Activated naive CD8-positive, alpha-beta T cell treated with anti-CD3 and anti-CD28 coated beads, Interleukin-2, amount 50 U/mL, for 24 hours (primary cell): ENCODE measurements around the gene SLC7A1.

Source experiments
- ATAC-seq: fragments of 150-1000 bp; cut with Tn5 transposase; one replicate; pipeline ENCODE4 v1.10.0; 2021
- DNase-seq: peaks from one replicate; pipeline ENCODE4 v3.0.0; 2021
- H3K27ac Mint-ChIP-seq: one replicate; pipeline ENCODE4 v1.8.0; 2021; ENCODE audit warnings: mild to moderate bottlenecking, mixed read lengths
- H3K27me3 Mint-ChIP-seq: one replicate; pipeline ENCODE4 v1.8.0; 2021; ENCODE audit warnings: mixed read lengths
- H3K36me3 Mint-ChIP-seq: one replicate; pipeline ENCODE4 v1.8.0; 2021; ENCODE audit warnings: low read depth, mixed read lengths
- H3K4me1 Mint-ChIP-seq: one replicate; pipeline ENCODE4 v1.8.0; 2021; ENCODE audit warnings: mixed read lengths
- H3K4me3 Mint-ChIP-seq: one replicate; pipeline ENCODE4 v1.8.0; 2021; ENCODE audit warnings: mild to moderate bottlenecking, moderate library complexity, mixed read lengths
- H3K9me3 Mint-ChIP-seq: one replicate; pipeline ENCODE4 v1.8.0; 2021; ENCODE audit warnings: mixed read lengths

Gene SLC7A1

DNA sequence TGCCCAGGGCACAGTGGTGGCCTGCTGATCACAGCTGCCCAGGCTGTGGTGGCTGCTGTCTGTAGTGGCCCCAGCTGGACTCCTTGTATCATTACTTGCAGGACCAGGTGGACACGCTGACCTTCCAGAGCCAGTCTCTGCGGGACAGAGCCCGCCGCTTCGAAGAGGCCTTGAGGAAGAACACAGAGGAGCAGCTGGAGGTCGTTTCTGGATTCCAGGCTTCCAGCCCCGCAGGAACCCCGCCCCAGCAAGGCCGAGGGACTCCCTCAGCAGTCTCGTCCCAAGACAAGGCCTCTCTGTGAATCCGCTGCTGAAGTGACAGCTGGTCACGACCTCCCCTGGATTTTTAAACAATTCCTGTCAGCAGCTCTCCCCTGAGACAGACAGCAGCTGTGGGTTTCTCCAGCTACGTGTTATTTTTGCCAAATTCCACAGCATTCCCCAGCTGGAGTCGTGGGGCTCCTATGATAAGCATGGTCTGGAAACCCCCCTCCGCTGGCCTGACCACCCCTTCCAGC is 98.3 kb downstream of the SLC7A1 start:
- DNase-seq, result no peak
- Mint-ChIP-seq H3K27me3 (peaks cover 25% of the 10 kb centered on the region), H3K36me3 (no peaks in the 10 kb centered on the region), H3K4me1 (peaks cover 11% of the 10 kb centered on the region), H3K4me3 (no peak overlapping the region), H3K9me3 (no peaks in the 10 kb centered on the region), H3K27ac (no peak overlapping the region)
- no peak for ATAC-seq

DNA sequence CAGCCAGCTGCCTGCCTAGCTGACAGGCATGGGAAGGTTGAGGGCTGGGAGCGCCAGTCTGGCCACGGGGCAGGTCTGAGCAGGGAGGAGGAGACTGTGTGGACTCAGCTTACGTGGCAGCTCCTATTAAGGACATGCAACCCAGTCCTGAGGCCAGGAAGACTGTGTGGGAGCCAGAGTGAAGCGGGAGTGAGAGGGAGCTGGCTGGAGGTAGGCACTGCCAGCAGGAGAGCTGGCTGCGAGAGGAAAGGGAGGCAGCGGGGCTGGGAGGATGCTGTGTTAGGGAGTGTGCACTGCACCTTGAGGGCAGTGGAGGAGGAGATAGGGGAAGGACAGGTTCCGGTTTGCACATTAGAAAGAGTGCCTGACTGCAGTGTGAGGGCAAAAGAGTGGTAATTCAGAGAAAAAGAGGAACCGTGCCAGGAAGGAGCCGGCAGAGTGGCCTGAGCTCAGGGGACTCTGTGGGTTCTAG is 99.2 kb downstream of the SLC7A1 start:
- H3K27ac Mint-ChIP-seq, result peak overlapping the region; percentile 65
- DNase-seq (no peak), ATAC-seq (peak; percentile 16)
- peaks cover 21% of the 10 kb centered on the region for H3K27me3 Mint-ChIP-seq
- H3K4me1 Mint-ChIP-seq, result peaks cover 11% of the 10 kb centered on the region
- no peaks in the 10 kb centered on the region for H3K36me3 Mint-ChIP-seq
- H3K9me3 Mint-ChIP-seq, result no peaks in the 10 kb centered on the region
- H3K4me3 Mint-ChIP-seq, result no peak overlapping the region

DNA sequence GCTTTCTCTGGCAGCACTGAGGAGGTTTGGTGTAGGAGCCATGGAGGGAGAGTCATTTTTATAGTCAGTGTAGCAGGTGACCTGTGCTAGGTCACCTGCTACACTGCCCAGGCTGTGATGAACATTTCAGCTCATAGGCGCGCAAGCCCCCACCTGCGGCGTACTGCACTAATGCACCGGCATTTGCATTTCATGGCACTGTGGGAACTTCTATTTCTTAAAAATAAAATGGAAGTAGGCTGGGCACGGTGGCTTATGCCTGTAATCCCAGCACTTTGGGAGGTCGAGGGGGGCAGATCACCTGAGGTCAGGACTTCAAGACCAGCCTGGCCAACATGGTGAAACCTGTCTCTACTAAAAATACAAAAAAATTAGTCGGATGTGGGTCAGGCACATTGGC is 101.0 kb downstream of the SLC7A1 start:
- Mint-ChIP-seq H3K9me3 (no peaks in the 10 kb centered on the region), H3K27me3 (peaks cover 20% of the 10 kb centered on the region), H3K4me3 (no peak overlapping the region), H3K36me3 (no peaks in the 10 kb centered on the region), H3K27ac (no peak overlapping the region), H3K4me1 (peaks cover 11% of the 10 kb centered on the region)
- DNase-seq, result no peak
- no peak for ATAC-seq

- Mint-ChIP-seq H3K36me3 (no peaks in the 10 kb centered on the region), H3K27ac (no peak overlapping the region), H3K4me3 (no peak overlapping the region), H3K9me3 (no peaks in the 10 kb centered on the region), H3K27me3 (peaks cover 18% of the 10 kb centered on the region), H3K4me1 (peaks cover 11% of the 10 kb centered on the region)
- DNase-seq (no peak), ATAC-seq (no peak)
These were observed 101.7 kb downstream of the SLC7A1 start for GRCh38 chr13:29493796-29494195.

DNA sequence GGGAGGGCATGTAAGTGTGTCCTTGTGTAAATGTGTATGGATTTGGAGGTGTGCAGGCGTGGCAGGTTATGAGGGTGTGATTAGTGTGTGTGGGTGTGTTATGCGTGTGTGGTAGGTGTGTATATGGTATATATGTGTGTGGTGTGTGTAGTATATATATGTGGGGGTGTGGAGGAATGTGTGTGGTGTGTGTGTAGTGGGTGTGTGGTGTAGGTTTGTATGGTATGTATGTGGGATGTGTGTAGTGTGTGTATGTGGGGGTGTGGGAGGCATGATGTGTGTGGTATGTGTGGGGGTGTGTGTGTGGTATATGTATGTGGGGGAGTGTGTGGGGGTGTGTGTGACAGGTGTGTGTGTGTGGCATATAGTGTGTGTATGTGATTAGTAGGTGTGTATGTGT is 104.2 kb downstream of the SLC7A1 start:
- no peak overlapping the region for H3K4me3 Mint-ChIP-seq
- DNase-seq, result no peak
- peaks cover 21% of the 10 kb centered on the region for H3K27me3 Mint-ChIP-seq
- no peak overlapping the region for H3K27ac Mint-ChIP-seq
- H3K4me1 Mint-ChIP-seq, result peaks cover 3% of the 10 kb centered on the region
- ATAC-seq, result no peak
- no peaks in the 10 kb centered on the region for H3K9me3 Mint-ChIP-seq
- H3K36me3 Mint-ChIP-seq, result no peaks in the 10 kb centered on the region

GRCh38 chr13:29490561-29490885 is 105.0 kb downstream of the SLC7A1 start:
- Mint-ChIP-seq H3K27me3 (peaks cover 19% of the 10 kb centered on the region), H3K36me3 (no peaks in the 10 kb centered on the region), H3K27ac (no peak overlapping the region), H3K4me3 (no peak overlapping the region), H3K4me1 (peaks cover 3% of the 10 kb centered on the region), H3K9me3 (no peaks in the 10 kb centered on the region)
- DNase-seq (no peak), ATAC-seq (no peak)

GRCh38 chr13:29489650-29490560 is 105.6 kb downstream of the SLC7A1 start:
- peaks cover 3% of the 10 kb centered on the region for H3K4me1 Mint-ChIP-seq
- no peaks in the 10 kb centered on the region for H3K9me3 Mint-ChIP-seq
- H3K27ac Mint-ChIP-seq, result no peak overlapping the region

GRCh38 chr13:29487466-29488454 is 107.7 kb downstream of the SLC7A1 start:
- no peak overlapping the region for H3K4me3 Mint-ChIP-seq
- DNase-seq (no peak), ATAC-seq (no peak)
- peaks cover 13% of the 10 kb centered on the region for H3K27me3 Mint-ChIP-seq
- peaks cover 1% of the 10 kb centered on the region for H3K4me1 Mint-ChIP-seq
- no peaks in the 10 kb centered on the region for H3K36me3 Mint-ChIP-seq
- no peak overlapping the region for H3K27ac Mint-ChIP-seq
- no peaks in the 10 kb centered on the region for H3K9me3 Mint-ChIP-seq

More at GRCh38 chr13:29489650-29490560, 105.6 kb downstream of the SLC7A1 start:
- Mint-ChIP-seq H3K4me3 (no peak overlapping the region), H3K36me3 (no peaks in the 10 kb centered on the region), H3K27me3 (peaks cover 16% of the 10 kb centered on the region)
- DNase-seq (no peak), ATAC-seq (no peak)

DNA sequence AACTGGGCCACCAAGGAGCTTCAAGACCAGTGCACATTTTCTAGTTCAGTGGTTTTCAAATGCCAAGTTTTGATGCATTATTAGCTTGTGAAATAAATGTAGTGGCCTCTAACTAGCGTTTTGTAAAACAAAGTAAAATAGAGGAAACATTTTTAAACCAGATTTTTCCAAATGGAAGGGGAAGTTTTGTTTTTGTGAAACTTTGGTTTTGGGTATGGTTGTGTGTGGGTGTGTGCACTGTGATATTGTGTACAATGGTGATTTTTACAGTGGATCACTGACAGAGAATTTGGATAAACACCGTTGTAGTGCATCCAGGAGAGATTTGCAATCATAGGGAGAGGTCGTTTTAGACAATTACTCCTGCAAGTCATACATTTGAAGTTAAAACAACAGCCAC is 108.9 kb downstream of the SLC7A1 start:
- no peak for ATAC-seq
- no peaks in the 10 kb centered on the region for H3K9me3 Mint-ChIP-seq
- H3K4me3 Mint-ChIP-seq, result no peak overlapping the region
- H3K4me1 Mint-ChIP-seq, result peaks cover 1% of the 10 kb centered on the region
- H3K27ac Mint-ChIP-seq, result no peak overlapping the region
- peaks cover 13% of the 10 kb centered on the region for H3K27me3 Mint-ChIP-seq
- no peak for DNase-seq
- no peaks in the 10 kb centered on the region for H3K36me3 Mint-ChIP-seq

GRCh38 chr13:29484796-29485195 is 110.7 kb downstream of the SLC7A1 start:
- Mint-ChIP-seq H3K36me3 (no peaks in the 10 kb centered on the region), H3K9me3 (no peaks in the 10 kb centered on the region), H3K27ac (no peak overlapping the region), H3K4me1 (peaks cover 1% of the 10 kb centered on the region), H3K27me3 (peaks cover 13% of the 10 kb centered on the region), H3K4me3 (no peak overlapping the region)
- no peak for ATAC-seq
- no peak for DNase-seq

DNA sequence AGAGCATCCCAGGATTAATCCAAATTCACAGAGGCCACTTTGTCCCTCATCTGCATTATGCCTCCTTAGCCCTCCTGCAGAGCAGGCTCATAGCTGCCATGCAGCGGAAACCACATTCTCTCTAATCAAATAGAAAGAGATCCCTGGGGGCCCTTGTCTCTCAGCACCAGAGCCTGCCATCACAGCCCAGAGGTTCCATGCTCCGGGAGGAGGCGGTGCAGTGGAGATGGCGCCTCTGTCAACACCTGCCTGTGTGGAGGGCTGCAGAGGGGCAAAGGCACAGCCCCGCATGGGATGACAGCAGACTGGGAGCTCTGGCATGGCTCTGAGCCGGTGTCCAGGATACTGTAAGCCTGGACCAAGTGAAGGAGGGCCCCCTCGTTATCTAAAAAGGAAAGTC is 111.3 kb downstream of the SLC7A1 start:
- H3K4me1 Mint-ChIP-seq, result peaks cover 1% of the 10 kb centered on the region
- H3K27me3 Mint-ChIP-seq, result peaks cover 13% of the 10 kb centered on the region
- no peaks in the 10 kb centered on the region for H3K36me3 Mint-ChIP-seq
- ATAC-seq (no peak), DNase-seq (no peak)
- no peaks in the 10 kb centered on the region for H3K9me3 Mint-ChIP-seq
- H3K4me3 Mint-ChIP-seq, result no peak overlapping the region
- H3K27ac Mint-ChIP-seq, result no peak overlapping the region

DNA sequence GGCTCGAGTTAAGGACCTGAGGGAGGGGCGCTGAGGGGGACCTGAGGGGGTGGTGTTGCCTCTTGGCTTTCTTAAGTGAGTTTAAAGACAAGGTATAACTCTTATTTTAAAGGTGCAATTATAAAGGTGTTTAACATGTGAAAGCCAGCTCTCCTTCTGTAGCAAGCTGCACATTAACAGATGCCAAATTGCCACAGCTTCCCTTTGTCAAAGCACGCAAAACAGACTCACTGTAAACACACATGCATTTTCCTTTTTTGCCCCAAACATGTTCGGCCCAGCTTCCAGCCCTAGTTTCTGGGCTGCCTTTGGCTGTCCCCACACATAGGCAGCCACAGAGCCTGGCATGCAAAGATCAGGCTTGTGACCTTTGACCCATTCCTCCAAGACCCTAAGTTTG is 111.9 kb downstream of the SLC7A1 start:
- Mint-ChIP-seq H3K27ac (no peak overlapping the region), H3K27me3 (peaks cover 14% of the 10 kb centered on the region), H3K9me3 (no peaks in the 10 kb centered on the region), H3K4me3 (no peak overlapping the region), H3K4me1 (peaks cover 1% of the 10 kb centered on the region), H3K36me3 (no peaks in the 10 kb centered on the region)
- no peak for ATAC-seq
- DNase-seq, result no peak

DNA sequence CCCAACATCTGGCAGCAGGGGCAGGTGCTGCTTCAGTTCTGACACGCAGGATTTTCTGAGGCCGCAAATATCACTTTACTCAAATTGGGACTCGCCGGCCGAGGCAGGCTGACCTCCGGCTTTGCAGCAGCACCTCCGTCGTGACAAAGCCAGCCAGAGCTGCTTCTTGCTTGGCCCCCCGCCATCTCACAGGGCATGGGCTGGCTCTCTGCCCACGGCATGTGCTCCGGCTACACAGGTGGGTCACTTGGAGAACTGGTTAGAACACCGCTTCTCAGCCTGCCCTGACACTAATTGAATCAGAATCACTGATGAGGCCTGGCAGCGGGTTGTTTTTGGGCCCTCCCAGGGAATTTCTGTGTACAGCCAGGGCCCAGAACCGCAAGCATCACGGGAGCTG is 112.3 kb downstream of the SLC7A1 start:
- Mint-ChIP-seq H3K9me3 (no peaks in the 10 kb centered on the region), H3K4me1 (peaks cover 1% of the 10 kb centered on the region), H3K27ac (no peak overlapping the region), H3K4me3 (no peak overlapping the region), H3K27me3 (peaks cover 13% of the 10 kb centered on the region), H3K36me3 (no peaks in the 10 kb centered on the region)
- DNase-seq, result no peak
- ATAC-seq, result no peak

DNA sequence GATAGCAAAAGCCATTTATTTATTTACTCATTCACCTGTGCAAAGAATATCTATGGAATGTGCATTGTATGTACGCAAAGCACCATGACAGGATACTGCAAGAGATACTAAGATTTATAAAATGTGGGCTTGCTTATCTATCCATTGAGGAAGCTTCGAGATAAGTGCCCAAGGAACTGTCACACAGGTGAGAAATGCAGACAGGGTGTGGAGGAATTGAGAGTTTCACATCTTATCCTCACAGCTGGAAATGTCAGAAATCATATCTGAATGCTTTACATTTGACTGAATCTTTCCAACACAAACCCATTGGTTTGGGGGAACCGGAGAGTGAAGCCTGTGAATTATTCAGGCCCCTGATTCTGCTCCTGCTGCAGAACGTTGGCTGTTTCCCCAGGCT is 113.0 kb downstream of the SLC7A1 start:
- H3K27me3 Mint-ChIP-seq, result peaks cover 9% of the 10 kb centered on the region
- H3K9me3 Mint-ChIP-seq, result no peaks in the 10 kb centered on the region
- peaks cover 1% of the 10 kb centered on the region for H3K4me1 Mint-ChIP-seq
- H3K27ac Mint-ChIP-seq, result no peak overlapping the region
- no peak for ATAC-seq
- H3K36me3 Mint-ChIP-seq, result no peaks in the 10 kb centered on the region
- no peak overlapping the region for H3K4me3 Mint-ChIP-seq
- DNase-seq, result no peak
